Bronchial epithelial cell (primary cell): Measurements from ENCODE around the gene DOCK1. TPM values are rescaled to one million over a fixed set of nuclear protein-coding genes. Genes with fewer than 3 reads are reported as not detected.

Source experiments
- DNase-seq: peaks from one replicate; pipeline ENCODE4 v3.0.0-alpha.2; 2010; ENCODE audit warnings: low read depth
- FAIRE-seq: peaks from 2 replicates; lab custom pipeline; 2011; peaks lifted over from hg19 to GRCh38; lab: Jason Lieb, UNC
- H3K27me3 ChIP-seq: 2 replicates; pipeline ENCODE4 v1.5.1; 2011; ENCODE audit warnings: low read length; ENCODE audit not compliant: control insufficient read depth, insufficient read depth
- H3K36me3 ChIP-seq: 2 replicates; pipeline ENCODE4 v1.5.1; 2011; ENCODE audit warnings: low read length; ENCODE audit not compliant: control insufficient read depth, insufficient read depth
- H3K4me3 ChIP-seq: 2 replicates; pipeline ENCODE4 v1.5.1; 2011; ENCODE audit warnings: mild to moderate bottlenecking, low read depth, low read length, control low read depth
- CTCF ChIP-seq: IDR thresholded peaks from 2 replicates; pipeline ENCODE4 v1.5.1; 2011; ENCODE audit warnings: mild to moderate bottlenecking, moderate library complexity, low read length, control low read depth, inconsistent platforms; ENCODE audit not compliant: insufficient read depth, severe bottlenecking
- total RNA-seq: library from RNA; depleted of rRNA; stranded (reverse); fragments of >200 nt; gene quantifications from 2 replicates; pipeline ENCODE4 v1.2.1, GENCODE V29; 2014

DOCK1 gene
- total RNA-seq, 1 donor from 2014 or later: 173 TPM

- TF ChIP-seq CTCF: no peak
- DNase-seq: no peak
- H3K27me3 ChIP-seq: no peaks in the 10 kb centered on the region
- no peak for FAIRE-seq
- H3K36me3 ChIP-seq: peaks cover 12% of the 10 kb centered on the region
- H3K4me3 ChIP-seq: no peak overlapping the region
Observed at GRCh38 chr10:126993208-126993607, 88.0 kb downstream of the DOCK1 start.

DNA sequence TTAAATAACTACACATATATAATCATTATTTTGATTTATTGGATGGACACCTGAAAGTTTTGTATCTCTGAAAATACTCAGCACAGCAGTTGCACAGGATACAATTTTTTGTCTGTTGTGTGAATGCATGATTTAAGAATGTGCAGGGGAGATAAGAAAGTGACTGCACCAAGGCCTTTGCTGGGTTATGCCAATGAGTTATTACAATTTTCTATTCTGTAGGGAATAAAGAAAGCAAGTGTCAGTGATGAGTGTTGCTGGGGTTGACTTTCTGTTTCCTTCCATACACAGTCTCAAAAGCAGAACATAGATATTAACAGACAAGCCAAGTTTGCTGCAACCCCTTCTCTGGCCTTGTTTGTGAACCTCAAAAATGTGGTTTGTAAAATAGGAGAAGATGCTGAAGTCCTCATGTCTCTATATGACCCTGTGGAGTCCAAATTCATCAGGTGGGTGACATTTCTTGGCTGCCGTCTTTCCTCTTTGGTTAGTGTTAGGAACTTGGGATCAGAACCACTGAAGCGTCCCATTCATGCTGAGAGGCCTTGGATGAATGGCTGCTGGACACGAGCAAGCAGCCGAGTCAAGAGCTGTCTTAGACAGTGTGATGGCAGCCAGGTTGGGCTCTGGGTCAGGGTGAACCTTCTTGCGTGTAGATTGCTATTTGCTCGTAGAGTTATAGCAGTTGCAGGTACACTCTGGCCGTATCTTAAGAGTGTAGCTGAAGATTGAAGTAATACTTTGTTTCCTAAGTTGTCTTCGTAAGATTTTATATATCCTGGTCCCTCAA is 92.8 kb downstream of the DOCK1 start:
- no peak for TF ChIP-seq CTCF
- DNase-seq (no peak), FAIRE-seq (no peak)
- Histone ChIP-seq H3K27me3 (no peaks in the 10 kb centered on the region), H3K36me3 (peaks cover 23% of the 10 kb centered on the region), H3K4me3 (no peak overlapping the region)

- FAIRE-seq: peak; percentile 81
Observed at GRCh38 chr10:127000598-127000997, 95.4 kb downstream of the DOCK1 start.

GRCh38 chr10:127003032-127003685 is 97.9 kb downstream of the DOCK1 start:
- FAIRE-seq: peak; percentile 94
- Histone ChIP-seq H3K27me3 (no peaks in the 10 kb centered on the region), H3K36me3 (peaks cover 29% of the 10 kb centered on the region), H3K4me3 (no peak overlapping the region)
- peak; percentile 6 for DNase-seq
- TF ChIP-seq CTCF: no peak

More at GRCh38 chr10:127000598-127000997, 95.4 kb downstream of the DOCK1 start:
- peaks cover 26% of the 10 kb centered on the region for H3K36me3 ChIP-seq
- no peak for DNase-seq
- H3K27me3 ChIP-seq: no peaks in the 10 kb centered on the region
- TF ChIP-seq CTCF: no peak
- no peak overlapping the region for H3K4me3 ChIP-seq

GRCh38 chr10:127006453-127006852 is 101.2 kb downstream of the DOCK1 start:
- H3K36me3 ChIP-seq: peaks cover 23% of the 10 kb centered on the region
- TF ChIP-seq CTCF: no peak
- no peaks in the 10 kb centered on the region for H3K27me3 ChIP-seq
- H3K4me3 ChIP-seq: no peak overlapping the region
- DNase-seq: no peak
- FAIRE-seq: no peak
